Measurements from ENCODE around the gene DTX1.

The DTX1 gene

DNA sequence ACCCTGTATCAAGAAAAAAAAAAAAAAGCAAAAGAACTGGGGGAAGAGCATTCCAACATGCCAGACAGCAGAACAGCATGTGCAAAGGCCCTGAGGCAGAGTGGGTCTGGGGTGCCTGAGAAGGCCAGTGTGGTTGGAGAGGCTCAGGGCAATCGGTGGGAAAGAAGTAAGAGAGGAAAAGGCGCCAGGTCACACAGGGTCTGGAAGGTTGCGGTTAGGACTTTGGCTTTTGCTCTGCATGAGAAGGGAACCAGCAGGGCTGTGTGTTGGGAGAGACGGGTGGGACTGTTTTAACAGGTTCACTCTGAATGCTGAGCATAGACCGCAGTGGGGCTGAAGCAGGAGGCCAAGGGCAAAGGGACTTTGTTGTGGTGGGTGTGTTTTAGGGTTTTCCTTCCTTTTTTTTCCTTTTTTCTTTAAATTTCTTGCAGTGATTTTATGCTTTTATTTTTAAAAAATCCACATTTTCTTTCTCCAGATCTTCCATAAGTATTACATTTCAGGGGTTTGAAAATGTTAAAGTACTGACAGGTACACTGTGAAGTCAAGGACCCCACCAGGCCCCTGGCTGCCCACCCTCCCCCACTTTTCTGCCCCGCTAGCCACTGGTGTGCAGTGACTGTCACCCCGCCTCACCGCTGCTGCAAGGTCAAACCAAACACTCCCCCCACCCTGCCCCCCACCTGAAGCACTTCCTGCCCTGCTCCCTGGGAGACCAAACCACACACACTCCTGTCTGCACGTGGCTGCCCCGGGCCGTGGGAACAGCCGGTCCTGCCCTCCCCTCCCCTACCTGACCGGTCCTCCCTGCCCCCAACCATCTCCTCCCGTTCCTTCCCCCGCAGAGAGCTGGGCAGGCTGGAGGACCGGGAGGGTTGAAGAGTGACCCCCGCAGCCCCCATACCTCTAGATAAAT, 30.0 kb downstream of the DTX1 start:
- H3K79me2 ChIP-seq (ENCODE audit: control insufficient read depth, low read length): peaks cover 95% of the 10 kb centered on the region
- peaks cover 95% of the 10 kb centered on the region for H3K36me3 ChIP-seq (ENCODE audit: control insufficient read depth, low read length)
- H3K4me3 ChIP-seq (ENCODE audit: low read length): peak overlapping the region; percentile 72
- no peaks in the 10 kb centered on the region for H3K27me3 ChIP-seq (ENCODE audit: control insufficient read depth, low read length)
- H4K20me1 ChIP-seq (ENCODE audit: control insufficient read depth, insufficient read depth, low read depth, low read length): no peaks in the 10 kb centered on the region
- no peaks in the 10 kb centered on the region for H3K9me2 ChIP-seq (replicated peaks; ENCODE audit: control insufficient read depth, low read length)
- no peaks in the 10 kb centered on the region for H3K9me3 ChIP-seq (ENCODE audit: control insufficient read depth, insufficient read depth, low read length)
- TF ChIP-seq EZH2phosphoT487 (IDR thresholded peaks at IDR 0.05; ENCODE audit: borderline replicate concordance, low read length) (no peak), CTCF (IDR thresholded peaks at IDR 0.05; ENCODE audit: low read depth, low read length, poor library complexity, severe bottlenecking) (no peak)
- peaks cover 82% of the 10 kb centered on the region for H3F3A ChIP-seq (ENCODE audit: control insufficient read depth, insufficient read depth)
- H3K4me1 ChIP-seq (ENCODE audit: control insufficient read depth, low read length): peaks cover 100% of the 10 kb centered on the region
- peak overlapping the region; percentile 97 for H3K27ac ChIP-seq (ENCODE audit: low read depth, low read length)
- H3K4me2 ChIP-seq (ENCODE audit: low read length): peak overlapping the region; percentile 98

- peaks cover 100% of the 10 kb centered on the region for H3K4me1 ChIP-seq (ENCODE audit: control insufficient read depth, low read length)
Observed at GRCh38 chr12:113087193-113087592, 30.7 kb downstream of the DTX1 start.

DNA sequence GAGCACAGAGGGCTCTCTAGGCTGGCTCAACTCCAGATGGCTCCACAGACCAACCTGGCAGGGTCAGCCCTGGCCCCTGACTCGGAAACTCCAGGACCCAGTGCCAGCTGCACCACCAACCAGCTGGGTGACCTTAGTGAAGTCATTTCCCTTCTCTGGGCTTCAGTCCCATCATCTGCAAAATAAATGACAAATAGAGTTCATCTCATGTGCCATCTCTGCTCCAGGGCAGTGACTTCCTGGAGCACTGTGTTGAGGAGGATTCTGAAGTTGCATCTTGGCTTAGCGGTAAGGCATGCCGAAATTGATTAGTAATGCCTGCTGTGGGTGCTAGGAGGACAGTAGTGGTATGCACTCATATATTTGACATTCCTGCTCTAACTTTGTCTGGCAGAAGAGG, 31.5 kb downstream of the DTX1 start:
- Histone ChIP-seq H3K4me3 (ENCODE audit: low read length) (peak overlapping the region; percentile 72), H3K9me2 (replicated peaks; ENCODE audit: control insufficient read depth, low read length) (no peaks in the 10 kb centered on the region), H3K36me3 (ENCODE audit: control insufficient read depth, low read length) (peaks cover 95% of the 10 kb centered on the region), H3K9me3 (ENCODE audit: control insufficient read depth, insufficient read depth, low read length) (no peaks in the 10 kb centered on the region), H4K20me1 (ENCODE audit: control insufficient read depth, insufficient read depth, low read depth, low read length) (no peaks in the 10 kb centered on the region), H3K4me1 (ENCODE audit: control insufficient read depth, low read length) (peaks cover 100% of the 10 kb centered on the region), H3K79me2 (ENCODE audit: control insufficient read depth, low read length) (peaks cover 94% of the 10 kb centered on the region), H3K27ac (ENCODE audit: low read depth, low read length) (peak overlapping the region; percentile 97), H3K27me3 (ENCODE audit: control insufficient read depth, low read length) (no peaks in the 10 kb centered on the region), H3F3A (ENCODE audit: control insufficient read depth, insufficient read depth) (peaks cover 79% of the 10 kb centered on the region), H3K4me2 (ENCODE audit: low read length) (peak overlapping the region; percentile 98)
- no peak for TF ChIP-seq EZH2phosphoT487 (IDR thresholded peaks at IDR 0.05; ENCODE audit: borderline replicate concordance, low read length)
- no peak for TF ChIP-seq CTCF (IDR thresholded peaks at IDR 0.05; ENCODE audit: low read depth, low read length, poor library complexity, severe bottlenecking)

More at GRCh38 chr12:113087193-113087592, 30.7 kb downstream of the DTX1 start:
- TF ChIP-seq EZH2phosphoT487 (IDR thresholded peaks at IDR 0.05; ENCODE audit: borderline replicate concordance, low read length): no peak
- TF ChIP-seq CTCF (IDR thresholded peaks at IDR 0.05; ENCODE audit: low read depth, low read length, poor library complexity, severe bottlenecking): no peak
- no peaks in the 10 kb centered on the region for H3K9me2 ChIP-seq (replicated peaks; ENCODE audit: control insufficient read depth, low read length)
- H3K4me2 ChIP-seq (ENCODE audit: low read length): peak overlapping the region; percentile 98
- peak overlapping the region; percentile 72 for H3K4me3 ChIP-seq (ENCODE audit: low read length)
- peaks cover 94% of the 10 kb centered on the region for H3K79me2 ChIP-seq (ENCODE audit: control insufficient read depth, low read length)
- H3K27ac ChIP-seq (ENCODE audit: low read depth, low read length): peak overlapping the region; percentile 97
- H4K20me1 ChIP-seq (ENCODE audit: control insufficient read depth, insufficient read depth, low read depth, low read length): no peaks in the 10 kb centered on the region
- no peaks in the 10 kb centered on the region for H3K9me3 ChIP-seq (ENCODE audit: control insufficient read depth, insufficient read depth, low read length)
- peaks cover 95% of the 10 kb centered on the region for H3K36me3 ChIP-seq (ENCODE audit: control insufficient read depth, low read length)
- peaks cover 81% of the 10 kb centered on the region for H3F3A ChIP-seq (ENCODE audit: control insufficient read depth, insufficient read depth)
- H3K27me3 ChIP-seq (ENCODE audit: control insufficient read depth, low read length): no peaks in the 10 kb centered on the region
